ENCODE data around the gene CELF4. TPM values are rescaled to one million over a fixed set of nuclear protein-coding genes. Genes with fewer than 3 reads are reported as not detected.

The CELF4 gene
- total RNA-seq, 6 donors from 2014 or later, result 0.15 to 1.4 (median 0.81) TPM; not detected in 1

- Histone ChIP-seq H3K36me3 (no peaks in the 10 kb centered on the region), H3K4me3 (no peak overlapping the region), H3K27ac (no peak overlapping the region), H3K27me3 (no peaks in the 10 kb centered on the region), H3K4me1 (no peaks in the 10 kb centered on the region), H3K9me3 (peaks cover 0 to 8% (median 3%) of the 10 kb centered on the region in 4 donors)
- WGBS, 2 donors, result 100% methylated on average over 1 of the region's 1 CpG
- DNase-seq, result no peak
- no peak for TF ChIP-seq POLR2A (IDR thresholded peaks at IDR 0.05)
- no peak for TF ChIP-seq EP300 (IDR thresholded peaks at IDR 0.05)
- TF ChIP-seq POLR2AphosphoS5 (IDR thresholded peaks at IDR 0.05), result no peak
- TF ChIP-seq, protein P1, sequence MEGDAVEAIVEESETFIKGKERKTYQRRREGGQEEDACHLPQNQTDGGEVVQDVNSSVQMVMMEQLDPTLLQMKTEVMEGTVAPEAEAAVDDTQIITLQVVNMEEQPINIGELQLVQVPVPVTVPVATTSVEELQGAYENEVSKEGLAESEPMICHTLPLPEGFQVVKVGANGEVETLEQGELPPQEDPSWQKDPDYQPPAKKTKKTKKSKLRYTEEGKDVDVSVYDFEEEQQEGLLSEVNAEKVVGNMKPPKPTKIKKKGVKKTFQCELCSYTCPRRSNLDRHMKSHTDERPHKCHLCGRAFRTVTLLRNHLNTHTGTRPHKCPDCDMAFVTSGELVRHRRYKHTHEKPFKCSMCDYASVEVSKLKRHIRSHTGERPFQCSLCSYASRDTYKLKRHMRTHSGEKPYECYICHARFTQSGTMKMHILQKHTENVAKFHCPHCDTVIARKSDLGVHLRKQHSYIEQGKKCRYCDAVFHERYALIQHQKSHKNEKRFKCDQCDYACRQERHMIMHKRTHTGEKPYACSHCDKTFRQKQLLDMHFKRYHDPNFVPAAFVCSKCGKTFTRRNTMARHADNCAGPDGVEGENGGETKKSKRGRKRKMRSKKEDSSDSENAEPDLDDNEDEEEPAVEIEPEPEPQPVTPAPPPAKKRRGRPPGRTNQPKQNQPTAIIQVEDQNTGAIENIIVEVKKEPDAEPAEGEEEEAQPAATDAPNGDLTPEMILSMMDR (IDR thresholded peaks at IDR 0.05), result no peak
- ATAC-seq (ENCODE audit: low FRiP score in 2 of 2), result no peak
These were observed 56.0 kb downstream of the CELF4 start for GRCh38 chr18:37509600-37509999.

DNA sequence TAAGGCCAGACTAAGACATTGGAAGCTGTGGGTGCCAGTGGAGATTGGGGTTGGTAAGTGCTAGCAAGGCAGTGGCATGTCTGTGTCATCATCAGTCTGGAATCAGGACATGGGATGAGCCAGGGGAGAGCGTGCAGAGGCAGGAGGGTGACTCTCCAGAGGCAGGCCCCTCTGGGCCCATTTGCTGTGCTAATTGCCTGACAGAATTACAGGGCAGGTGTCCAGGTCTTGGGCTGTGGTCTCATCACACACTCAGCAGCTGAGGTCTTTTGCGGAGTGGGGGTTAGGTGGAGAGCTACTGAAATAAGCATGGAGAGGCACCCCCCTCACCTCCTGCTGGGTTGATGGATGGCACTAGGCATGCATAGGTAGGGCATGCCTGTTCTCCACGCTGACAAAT, 57.4 kb downstream of the CELF4 start:
- 70 to 82% methylated on average over 2 to 3 of the region's 3 CpGs for WGBS, 2 donors
- TF ChIP-seq, protein P1 (IDR thresholded peaks at IDR 0.05), result no peak
- TF ChIP-seq POLR2A (IDR thresholded peaks at IDR 0.05) (no peak), EP300 (IDR thresholded peaks at IDR 0.05) (no peak), POLR2AphosphoS5 (IDR thresholded peaks at IDR 0.05) (no peak)
- no peak overlapping the region for H3K27ac ChIP-seq
- no peak overlapping the region for H3K4me3 ChIP-seq
- DNase-seq (no peak), ATAC-seq (ENCODE audit: low FRiP score in 2 of 2) (no peak)
- H3K4me1 ChIP-seq, result no peaks in the 10 kb centered on the region
- H3K36me3 ChIP-seq, result no peaks in the 10 kb centered on the region
- H3K9me3 ChIP-seq, result peaks cover 0 to 8% (median 3%) of the 10 kb centered on the region in 4 donors
- no peaks in the 10 kb centered on the region for H3K27me3 ChIP-seq

DNA sequence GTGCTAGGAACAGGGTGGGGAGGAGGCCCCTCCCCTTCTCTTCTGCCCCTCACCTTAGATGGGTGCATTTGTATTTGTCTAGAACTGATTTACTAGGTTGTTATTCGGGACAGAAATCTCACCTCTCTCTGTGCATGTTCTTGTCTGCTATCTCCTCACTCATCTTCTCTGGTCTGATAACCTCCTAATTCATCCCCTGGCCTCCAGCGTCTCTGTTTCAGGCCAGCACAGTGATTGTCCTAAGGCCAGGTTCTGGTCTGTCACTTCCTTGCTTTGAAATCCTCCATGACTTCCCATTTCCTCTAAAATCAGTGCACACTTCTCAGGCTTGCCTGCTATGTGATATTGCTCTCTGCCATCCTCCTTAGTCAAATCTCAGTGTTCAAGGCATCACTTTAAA, 58.4 kb downstream of the CELF4 start:
- no peak for ATAC-seq (ENCODE audit: low FRiP score in 2 of 2)
- WGBS, 2 donors, result 51 to 54% methylated on average over 2 of the region's 2 CpGs
- Histone ChIP-seq H3K4me3 (no peak overlapping the region), H3K9me3 (peaks cover 0 to 8% (median 3%) of the 10 kb centered on the region in 4 donors), H3K27me3 (no peaks in the 10 kb centered on the region), H3K4me1 (no peaks in the 10 kb centered on the region), H3K27ac (no peak overlapping the region), H3K36me3 (no peaks in the 10 kb centered on the region)
- no peak for TF ChIP-seq EP300 (IDR thresholded peaks at IDR 0.05)
- no peak for TF ChIP-seq POLR2AphosphoS5 (IDR thresholded peaks at IDR 0.05)
- TF ChIP-seq, protein P1 (IDR thresholded peaks at IDR 0.05), result no peak
- no peak for TF ChIP-seq POLR2A (IDR thresholded peaks at IDR 0.05)
- no peak for DNase-seq

- TF ChIP-seq, protein P1 (IDR thresholded peaks at IDR 0.05), result no peak
- TF ChIP-seq POLR2AphosphoS5 (IDR thresholded peaks at IDR 0.05), result no peak
- no peak for TF ChIP-seq EP300 (IDR thresholded peaks at IDR 0.05)
- TF ChIP-seq POLR2A (IDR thresholded peaks at IDR 0.05), result no peak
- no peaks in the 10 kb centered on the region for H3K27me3 ChIP-seq
- DNase-seq, result no peak
These were observed 59.6 kb downstream of the CELF4 start for GRCh38 chr18:37506001-37506400.

GRCh38 chr18:37505321-37505720, 60.3 kb downstream of the CELF4 start:
- H3K27me3 ChIP-seq, result no peaks in the 10 kb centered on the region
- ATAC-seq (ENCODE audit: low FRiP score in 2 of 2) (no peak), DNase-seq (no peak)
- peaks cover 0 to 8% (median 3%) of the 10 kb centered on the region in 4 donors for H3K9me3 ChIP-seq
- no peak overlapping the region for H3K27ac ChIP-seq
- H3K36me3 ChIP-seq, result no peaks in the 10 kb centered on the region
- TF ChIP-seq POLR2A (IDR thresholded peaks at IDR 0.05), result no peak
- TF ChIP-seq, protein P1 (IDR thresholded peaks at IDR 0.05), result no peak
- no peak for TF ChIP-seq EP300 (IDR thresholded peaks at IDR 0.05)
- TF ChIP-seq POLR2AphosphoS5 (IDR thresholded peaks at IDR 0.05), result no peak
- 87 to 91% methylated on average over 4 of the region's 4 CpGs for WGBS, 2 donors
- no peak overlapping the region for H3K4me3 ChIP-seq
- no peaks in the 10 kb centered on the region for H3K4me1 ChIP-seq

More at GRCh38 chr18:37506001-37506400, 59.6 kb downstream of the CELF4 start:
- H3K9me3 ChIP-seq, result peaks cover 0 to 8% (median 3%) of the 10 kb centered on the region in 4 donors
- H3K4me3 ChIP-seq, result no peak overlapping the region
- WGBS, 2 donors, result 81 to 83% methylated on average over 9 of the region's 9 CpGs
- H3K36me3 ChIP-seq, result no peaks in the 10 kb centered on the region
- no peak overlapping the region for H3K27ac ChIP-seq
- no peaks in the 10 kb centered on the region for H3K4me1 ChIP-seq
- no peak for ATAC-seq (ENCODE audit: low FRiP score in 2 of 2)

All from upper lobe of left lung (tissue), 6 donors.